ENCODE data around the gene HBE1.

The HBE1 gene

DNA sequence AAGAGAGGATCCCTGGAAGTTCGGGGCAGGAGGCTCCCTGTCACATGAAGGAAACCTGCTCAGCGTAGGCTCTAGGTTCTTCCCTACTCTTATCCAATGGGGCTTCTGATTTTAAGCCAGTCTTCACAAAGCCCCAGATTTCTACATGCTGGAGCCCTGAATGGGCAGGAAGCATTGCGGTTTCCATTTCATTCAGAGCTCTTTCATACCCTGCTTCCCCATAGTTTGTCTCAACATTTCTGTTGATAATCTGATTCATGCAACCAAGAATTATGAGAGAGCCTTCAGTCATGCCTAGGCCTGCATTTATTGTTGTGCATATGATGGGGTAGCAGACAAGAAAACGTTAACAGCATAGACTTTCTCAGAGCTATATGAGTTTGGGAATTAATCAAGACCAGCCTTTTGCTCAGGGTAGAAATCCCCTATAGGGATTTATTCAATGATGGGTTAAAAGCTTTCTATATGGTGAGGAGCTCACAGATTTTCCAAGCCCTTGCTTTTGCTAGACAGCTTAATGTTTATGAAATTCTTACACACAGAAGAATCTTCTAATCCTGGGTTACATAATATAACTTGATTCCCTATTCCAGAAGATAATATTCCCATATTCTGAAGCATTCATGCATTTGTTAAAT is 16.1 kb upstream of the HBE1 start:
- H3K4me3 ChIP-seq (replicated peaks in 1 of 2; ENCODE audit: low read depth in 2 of 2, low read length in 2 of 2) = no peak overlapping the region
- TF ChIP-seq, protein P1, sequence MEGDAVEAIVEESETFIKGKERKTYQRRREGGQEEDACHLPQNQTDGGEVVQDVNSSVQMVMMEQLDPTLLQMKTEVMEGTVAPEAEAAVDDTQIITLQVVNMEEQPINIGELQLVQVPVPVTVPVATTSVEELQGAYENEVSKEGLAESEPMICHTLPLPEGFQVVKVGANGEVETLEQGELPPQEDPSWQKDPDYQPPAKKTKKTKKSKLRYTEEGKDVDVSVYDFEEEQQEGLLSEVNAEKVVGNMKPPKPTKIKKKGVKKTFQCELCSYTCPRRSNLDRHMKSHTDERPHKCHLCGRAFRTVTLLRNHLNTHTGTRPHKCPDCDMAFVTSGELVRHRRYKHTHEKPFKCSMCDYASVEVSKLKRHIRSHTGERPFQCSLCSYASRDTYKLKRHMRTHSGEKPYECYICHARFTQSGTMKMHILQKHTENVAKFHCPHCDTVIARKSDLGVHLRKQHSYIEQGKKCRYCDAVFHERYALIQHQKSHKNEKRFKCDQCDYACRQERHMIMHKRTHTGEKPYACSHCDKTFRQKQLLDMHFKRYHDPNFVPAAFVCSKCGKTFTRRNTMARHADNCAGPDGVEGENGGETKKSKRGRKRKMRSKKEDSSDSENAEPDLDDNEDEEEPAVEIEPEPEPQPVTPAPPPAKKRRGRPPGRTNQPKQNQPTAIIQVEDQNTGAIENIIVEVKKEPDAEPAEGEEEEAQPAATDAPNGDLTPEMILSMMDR (IDR thresholded peaks at IDR 0.05; ENCODE audit: low read depth, low read length) = no peak
- DNase-seq (ENCODE audit: low read depth in 2 of 2) = no peak

- DNase-seq (ENCODE audit: low read depth in 2 of 2) = no peak
- H3K4me3 ChIP-seq (replicated peaks in 1 of 2; ENCODE audit: low read depth in 2 of 2, low read length in 2 of 2) = no peak overlapping the region
- TF ChIP-seq, protein P1 (IDR thresholded peaks at IDR 0.05; ENCODE audit: low read depth, low read length) = no peak
Observed at GRCh38 chr11:5284637-5285036, 14.9 kb upstream of the HBE1 start.

DNA sequence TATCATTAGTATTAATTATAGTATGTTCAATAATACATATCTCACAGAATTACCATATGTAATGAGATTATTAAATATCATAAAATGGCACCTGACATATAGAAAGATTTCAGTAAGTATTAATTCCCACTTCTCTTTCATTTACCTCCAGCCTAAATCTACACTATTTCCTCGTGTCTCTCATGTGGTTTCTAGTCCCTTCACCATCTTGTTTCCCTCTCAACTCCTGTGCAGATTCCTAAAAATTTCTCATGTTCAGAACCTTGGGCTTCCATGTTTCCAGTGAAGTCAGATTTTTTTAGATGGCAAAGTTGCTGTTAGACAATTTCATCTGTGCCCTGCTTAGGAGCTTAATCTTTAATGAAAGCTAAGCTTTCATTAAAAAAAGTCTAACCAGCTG is 14.1 kb upstream of the HBE1 start:
- DNase-seq (ENCODE audit: low read depth in 2 of 2) = no peak
- TF ChIP-seq, protein P1 (IDR thresholded peaks at IDR 0.05; ENCODE audit: low read depth, low read length) = no peak
- no peak overlapping the region for H3K4me3 ChIP-seq (replicated peaks in 1 of 2; ENCODE audit: low read depth in 2 of 2, low read length in 2 of 2)

DNA sequence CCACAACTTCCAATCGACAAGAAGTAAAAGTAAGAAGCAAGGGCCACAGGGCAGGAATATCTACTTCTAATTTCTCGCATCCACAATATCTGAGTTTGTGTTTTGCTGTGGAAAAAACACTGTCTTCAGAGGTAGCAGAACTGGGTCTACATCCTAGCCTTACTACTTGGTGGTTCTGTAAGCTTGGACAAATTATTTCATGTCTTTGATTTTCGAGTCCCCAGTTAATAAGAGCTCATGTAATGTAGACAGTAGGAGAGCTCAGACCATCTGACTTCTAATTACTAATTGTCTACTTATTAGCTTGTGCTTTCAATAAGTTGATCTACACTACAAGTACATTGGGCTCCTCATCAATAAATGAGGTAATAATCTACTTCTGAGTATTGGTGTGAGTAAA is 13.3 kb upstream of the HBE1 start:
- TF ChIP-seq, protein P1 (IDR thresholded peaks at IDR 0.05; ENCODE audit: low read depth, low read length) = no peak
- no peak for DNase-seq (ENCODE audit: low read depth in 2 of 2)
- no peak overlapping the region for H3K4me3 ChIP-seq (replicated peaks in 1 of 2; ENCODE audit: low read depth in 2 of 2, low read length in 2 of 2)

GRCh38 chr11:5282628-5283027 is 12.9 kb upstream of the HBE1 start:
- TF ChIP-seq, protein P1 (IDR thresholded peaks at IDR 0.05; ENCODE audit: low read depth, low read length) = no peak
- no peak for DNase-seq (ENCODE audit: low read depth in 2 of 2)

DNA sequence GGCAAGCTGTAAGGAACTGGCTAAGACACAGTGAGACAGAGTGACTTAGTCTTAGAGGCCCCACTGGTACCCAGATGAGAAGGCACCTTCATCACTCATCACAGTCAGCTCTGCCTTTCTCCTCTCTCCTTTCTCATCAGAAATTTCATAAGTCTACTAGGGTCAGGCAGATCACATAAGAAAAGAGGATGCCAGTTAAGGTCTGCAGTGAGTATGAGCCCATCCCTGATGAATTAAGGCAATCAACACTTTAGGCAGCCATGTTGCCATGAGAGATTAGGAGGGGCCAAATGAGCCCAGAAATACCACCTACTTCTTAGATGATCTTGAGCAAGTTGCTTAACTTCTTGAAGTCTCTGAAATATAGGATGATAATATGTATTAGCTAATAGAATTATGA is 11.9 kb upstream of the HBE1 start:
- no peak overlapping the region for H3K4me3 ChIP-seq (replicated peaks in 1 of 2; ENCODE audit: low read depth in 2 of 2, low read length in 2 of 2)
- DNase-seq (ENCODE audit: low read depth in 2 of 2) = no peak
- TF ChIP-seq, protein P1 (IDR thresholded peaks at IDR 0.05; ENCODE audit: low read depth, low read length) = no peak

More at GRCh38 chr11:5282628-5283027, 12.9 kb upstream of the HBE1 start:
- H3K4me3 ChIP-seq (replicated peaks in 1 of 2; ENCODE audit: low read depth in 2 of 2, low read length in 2 of 2) = no peak overlapping the region

- DNase-seq (ENCODE audit: low read depth in 2 of 2) = peak; percentile 96 to 100
- TF ChIP-seq, protein P1 (IDR thresholded peaks at IDR 0.05; ENCODE audit: low read depth, low read length) = no peak
- no peak overlapping the region for H3K4me3 ChIP-seq (replicated peaks in 1 of 2; ENCODE audit: low read depth in 2 of 2, low read length in 2 of 2)
Observed at GRCh38 chr11:5280582-5281102, 10.9 kb upstream of the HBE1 start.

Measured in cardiac fibroblast (primary cell).